NCI-H748 (cell line): ENCODE data around the gene RYR2.

Source experiments
- DNase-seq: peaks from one replicate; lab custom pipeline; 2025; ENCODE audit not compliant: unreplicated experiment; lab: John Stamatoyannopoulos, UW

RYR2 gene

DNA sequence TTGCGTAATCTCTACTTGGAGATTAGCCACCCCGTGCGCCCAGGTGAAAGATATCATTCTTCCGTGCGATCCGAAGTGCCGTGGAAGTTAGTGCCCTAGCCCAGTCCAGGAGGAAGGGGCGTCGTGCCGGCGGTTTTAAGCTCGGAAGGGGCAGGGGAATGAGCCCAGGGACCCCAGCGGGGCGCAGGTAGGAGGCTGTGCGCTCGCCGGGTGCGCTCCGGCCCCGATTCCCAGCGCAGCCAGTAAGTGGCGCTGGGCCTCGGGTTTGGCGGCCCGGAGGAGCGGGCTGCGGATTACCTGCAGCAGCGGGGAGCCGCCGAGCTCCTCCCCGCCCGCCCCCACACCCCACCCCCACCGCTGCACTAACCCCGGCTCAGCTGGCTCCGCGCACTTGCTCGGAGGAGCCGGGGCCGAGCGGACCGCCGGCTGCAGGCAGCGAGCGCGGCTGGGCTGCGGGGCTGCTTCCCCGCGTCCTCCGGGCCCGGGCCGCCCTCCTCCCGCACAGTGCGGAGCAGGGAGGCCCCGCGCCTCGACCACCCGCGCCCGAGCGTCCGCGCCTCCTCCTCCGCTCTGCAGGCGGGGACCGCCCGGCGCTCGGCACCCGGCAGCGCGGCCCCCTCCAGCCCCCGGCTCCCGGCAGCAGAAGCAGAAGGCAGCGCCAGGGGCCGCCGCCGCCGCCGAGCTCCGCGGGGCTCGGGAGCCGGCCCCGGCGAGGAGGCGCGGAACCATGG lies at the start of gene RYR2:
Gene RYR2 (plus strand): TSS at position 390 of the 731 bp plus-strand sequence. CDS start 338 bp downstream, at position 728.
- peak; percentile 75 for DNase-seq

- no peak for DNase-seq
Measured at GRCh38 chr1:236992449-236992848, 49.5 kb upstream of the RYR2 start.

DNA sequence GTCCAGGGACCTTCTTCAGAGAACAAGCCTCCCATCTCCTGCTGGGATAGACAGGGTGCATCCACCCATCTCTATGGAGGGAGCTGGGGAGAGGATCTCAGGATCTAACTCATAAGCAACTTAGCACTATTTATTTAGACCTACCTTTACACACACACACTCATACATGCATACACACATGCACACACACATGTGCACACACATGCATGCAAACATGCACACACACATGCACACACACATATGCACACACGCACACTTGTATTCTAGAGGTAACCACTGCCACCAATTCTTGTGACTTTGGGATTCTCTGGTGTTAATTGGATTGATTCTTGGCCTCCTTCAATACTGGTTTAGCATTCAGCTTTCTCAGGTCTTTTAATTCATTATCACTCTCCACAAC lies 47.5 kb upstream of the RYR2 start:
- DNase-seq: no peak

DNA sequence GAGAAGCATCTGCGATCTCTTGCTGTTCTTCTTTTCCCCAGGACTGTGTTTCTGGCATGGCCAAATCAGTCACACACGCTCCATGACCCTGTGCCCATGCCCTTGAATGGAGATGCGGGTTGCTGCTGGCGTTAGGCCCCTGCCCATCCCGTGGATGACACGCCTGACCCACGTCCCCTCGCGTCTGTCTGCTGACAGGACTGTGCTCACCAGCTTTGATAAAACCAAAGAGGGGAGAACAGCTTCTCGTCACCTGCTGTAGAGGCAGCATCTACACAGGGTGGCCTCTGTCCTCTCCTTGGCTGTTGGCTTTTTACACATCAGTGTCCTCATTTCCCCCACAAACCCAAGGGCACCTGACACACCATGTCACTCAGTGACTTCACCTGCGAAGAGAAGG lies 44.6 kb upstream of the RYR2 start:
- DNase-seq: no peak

GRCh38 chr1:236997882-236998281 lies 44.1 kb upstream of the RYR2 start:
- peak; percentile 48 for DNase-seq

DNA sequence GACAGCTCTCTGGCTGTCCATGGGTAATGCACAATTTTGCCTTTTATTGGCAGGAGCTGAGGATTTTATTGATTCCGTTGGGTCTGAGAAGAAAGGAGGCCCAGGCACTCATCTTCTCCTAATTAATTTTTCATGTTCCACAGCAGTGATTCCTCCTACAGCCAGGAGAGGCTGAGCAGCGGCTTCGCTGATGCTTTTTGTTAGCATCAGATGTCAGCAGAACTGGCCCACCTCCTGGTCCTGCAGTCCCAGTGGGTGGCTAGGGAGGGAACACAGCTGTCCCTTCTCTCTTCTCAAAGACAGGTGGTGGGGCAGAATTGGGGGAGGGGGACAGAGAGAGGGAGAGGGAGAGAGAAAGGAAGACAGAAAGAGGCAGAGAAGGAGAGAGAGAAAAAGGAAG lies 43.4 kb upstream of the RYR2 start:
- DNase-seq: no peak

- no peak for DNase-seq
Measured at GRCh38 chr1:237000191-237000590, 41.8 kb upstream of the RYR2 start.

DNA sequence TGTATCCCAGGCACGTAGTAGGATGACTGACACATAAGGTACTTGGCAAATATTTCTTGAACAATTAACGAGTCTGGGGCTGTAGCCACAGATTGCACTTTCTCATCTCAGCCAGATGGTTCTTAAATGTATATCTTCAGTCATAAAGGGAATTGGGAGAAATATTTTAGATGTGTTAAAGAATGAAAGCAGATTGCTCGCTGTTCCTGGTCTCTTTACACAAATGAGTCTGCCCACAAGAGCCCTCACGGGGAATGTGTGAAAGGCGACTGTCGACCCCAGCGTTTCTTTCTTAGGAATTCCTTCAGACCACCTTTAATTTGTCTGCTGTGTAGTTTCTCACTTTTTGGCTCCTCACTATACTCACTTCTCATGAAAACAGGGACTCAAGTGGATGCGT lies 38.5 kb upstream of the RYR2 start:
- no peak for DNase-seq

DNA sequence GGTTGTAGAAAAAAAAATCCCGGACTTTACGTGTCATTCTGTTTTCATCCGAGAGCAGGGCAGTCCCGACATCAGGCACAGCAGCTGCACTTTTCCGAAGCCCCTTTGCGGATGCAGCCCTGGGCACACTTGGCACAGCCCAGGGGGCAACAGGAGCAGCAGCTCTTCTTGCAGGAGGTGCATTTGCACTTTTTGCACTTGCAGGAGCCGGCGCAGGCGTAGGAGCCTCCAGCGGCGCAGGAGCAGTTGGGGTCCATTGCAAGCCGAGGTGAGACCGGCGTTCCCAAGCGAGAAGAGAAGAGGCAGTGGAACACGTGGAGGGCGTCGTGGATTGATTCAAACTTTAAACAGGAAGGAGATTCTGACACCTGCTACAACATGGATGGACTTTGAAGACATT lies 37.9 kb upstream of the RYR2 start, which contains the start of gene MT1HL1:
Gene MT1HL1 (minus strand): TSS at position 326 of the 400 bp plus-strand sequence. CDS start 69 bp downstream, at position 257.
- DNase-seq: no peak

DNA sequence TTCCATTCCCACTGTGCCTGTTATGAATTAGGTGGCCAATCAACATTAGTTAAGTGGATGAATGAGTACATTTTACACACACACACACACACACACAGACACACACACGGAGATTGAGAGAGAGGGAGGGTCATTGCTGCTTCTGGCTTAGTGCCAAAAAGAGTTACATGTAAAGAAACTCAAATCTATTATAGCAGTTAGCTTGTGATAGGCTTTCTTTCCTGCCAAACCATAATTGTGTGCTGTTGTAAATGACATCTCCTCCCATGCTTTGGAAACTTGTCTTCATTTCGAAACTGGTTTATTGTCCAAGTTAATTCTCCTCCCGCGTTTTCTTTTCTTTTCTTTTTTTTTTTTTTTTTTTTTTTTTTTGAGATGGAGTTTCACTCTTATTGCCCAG lies 36.3 kb upstream of the RYR2 start:
- DNase-seq: peak; percentile 19

DNA sequence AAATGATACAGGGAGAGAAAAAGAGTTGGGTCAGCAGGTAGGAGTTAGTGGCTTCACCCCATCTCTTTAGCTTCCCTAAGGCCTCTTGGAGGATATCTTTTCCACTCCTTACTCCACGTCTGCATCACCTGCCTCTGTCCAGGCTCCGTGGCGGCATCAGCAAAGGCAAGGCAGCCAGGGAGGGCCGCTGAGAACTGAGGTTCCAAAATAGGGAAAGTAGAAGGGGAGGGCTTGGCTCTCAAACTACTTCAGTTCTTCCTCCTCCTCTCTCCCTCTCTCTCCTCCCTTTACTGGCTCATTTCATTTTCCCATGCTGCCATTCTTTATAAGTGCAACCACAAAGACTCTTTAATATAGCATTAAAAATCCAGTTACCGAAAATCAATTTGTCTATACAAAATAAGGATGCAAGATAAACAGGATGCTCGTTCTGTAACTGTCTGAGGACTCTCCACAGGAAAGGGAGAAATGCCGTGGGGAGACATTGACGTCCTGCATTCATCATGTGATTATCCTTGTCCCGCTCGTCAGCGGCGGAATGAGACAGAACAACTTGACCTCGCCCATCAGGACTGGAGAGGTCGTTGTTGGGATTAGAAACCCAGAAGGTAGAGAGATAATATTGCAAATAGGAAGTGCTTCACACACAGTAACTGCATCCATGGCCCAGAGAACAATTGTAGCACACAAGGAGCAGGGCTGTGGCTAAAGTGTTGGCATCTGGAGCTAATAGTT lies 34.7 kb upstream of the RYR2 start:
- no peak for DNase-seq

DNA sequence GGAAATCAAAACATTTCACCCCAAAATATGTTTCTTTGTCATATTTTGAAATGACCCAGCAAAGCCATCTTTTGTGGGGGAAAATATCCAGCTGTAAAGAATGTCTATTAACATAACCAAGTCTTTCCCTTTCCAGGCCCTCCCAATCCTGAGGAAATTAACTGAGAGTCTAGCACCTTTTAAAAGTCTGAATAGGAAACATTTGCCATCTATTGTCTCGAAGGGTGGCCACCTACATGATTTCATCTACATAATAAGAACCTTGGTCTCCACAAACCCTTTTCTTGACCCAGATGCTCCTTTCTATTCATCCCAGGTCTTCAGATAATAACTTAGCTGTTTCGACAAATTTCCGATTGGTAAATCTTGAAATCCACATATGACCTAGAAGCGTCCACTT lies 32.4 kb upstream of the RYR2 start:
- DNase-seq: no peak

DNA sequence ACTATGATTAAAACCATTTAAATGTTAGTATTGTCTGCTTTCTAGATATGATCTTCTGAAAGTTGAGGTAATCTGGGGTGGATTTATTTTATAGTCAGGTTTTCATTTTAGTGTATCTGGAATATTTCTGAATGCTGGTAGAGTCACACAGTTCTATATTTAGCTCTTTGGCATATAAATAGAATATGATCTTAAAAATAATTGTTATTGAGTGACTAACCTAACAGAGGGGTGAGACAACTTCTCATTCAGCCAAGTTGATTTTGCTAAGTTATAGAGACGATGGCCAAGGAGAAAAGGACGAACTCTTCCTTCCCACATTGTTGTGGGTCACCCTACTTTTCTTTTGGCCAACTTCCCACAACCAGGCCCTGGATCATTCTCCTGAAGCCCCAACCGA lies 30.6 kb upstream of the RYR2 start:
- DNase-seq: no peak

DNA sequence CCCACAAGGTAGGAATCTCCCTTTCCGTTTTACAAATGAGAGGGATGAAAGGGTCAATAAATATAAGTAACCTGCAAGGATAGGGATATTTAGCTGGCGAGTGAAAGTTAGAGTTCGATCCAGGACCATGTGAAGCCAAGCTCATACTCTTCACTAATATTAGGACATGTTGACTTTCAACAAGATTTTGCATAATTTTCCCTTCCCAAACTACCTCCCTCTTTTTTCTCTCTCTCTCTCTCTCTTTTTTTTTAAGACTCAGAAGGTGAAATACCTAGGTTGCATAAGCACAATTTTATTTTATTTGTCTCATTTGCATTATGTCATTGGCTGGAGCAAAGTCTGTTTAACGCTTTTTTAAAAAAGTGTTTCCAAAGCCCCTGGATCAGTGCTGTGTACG lies 29.6 kb upstream of the RYR2 start:
- DNase-seq: no peak

GRCh38 chr1:237012788-237013383 lies 29.1 kb upstream of the RYR2 start:
- peak; percentile 74 for DNase-seq

DNA sequence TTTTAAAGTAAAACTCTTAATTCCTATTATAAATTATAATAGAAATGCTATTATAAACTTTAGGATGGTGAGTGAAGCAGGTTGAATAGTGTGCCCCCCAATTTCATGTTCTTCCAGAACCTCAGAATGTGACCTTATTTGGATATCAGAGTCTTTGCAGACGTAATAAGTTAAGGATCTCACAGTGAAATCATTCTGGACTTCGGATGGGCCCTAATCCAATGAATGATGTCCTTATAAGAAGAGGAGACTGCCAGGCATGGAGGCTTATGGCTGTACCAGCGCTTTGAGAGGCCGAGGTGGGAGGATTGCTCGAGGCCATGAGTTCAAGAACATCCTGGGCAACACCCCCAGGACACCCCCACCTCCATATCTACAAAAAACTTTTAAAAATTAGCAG lies 28.4 kb upstream of the RYR2 start:
- no peak for DNase-seq

DNA sequence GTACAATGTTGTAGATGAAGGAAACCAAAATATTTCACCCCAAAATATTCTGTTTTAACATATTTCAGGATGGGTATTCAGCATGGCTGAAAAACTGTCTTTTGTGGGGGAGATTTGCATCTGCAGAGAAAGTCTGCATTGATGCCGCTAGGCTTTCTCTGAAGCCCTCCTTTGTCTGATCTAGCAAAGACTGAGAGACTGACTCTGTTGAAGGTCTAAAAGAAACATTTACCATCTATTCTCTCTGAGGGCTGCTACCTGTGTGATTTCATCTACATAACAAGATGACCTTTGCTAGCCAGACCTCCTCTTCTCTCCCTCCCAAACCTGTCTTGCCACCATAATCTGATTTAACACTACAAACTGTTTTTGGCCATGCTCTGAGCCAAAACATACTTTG lies 25.4 kb upstream of the RYR2 start:
- DNase-seq: no peak

- no peak for DNase-seq
Measured at GRCh38 chr1:237018896-237019295, 23.1 kb upstream of the RYR2 start.

DNA sequence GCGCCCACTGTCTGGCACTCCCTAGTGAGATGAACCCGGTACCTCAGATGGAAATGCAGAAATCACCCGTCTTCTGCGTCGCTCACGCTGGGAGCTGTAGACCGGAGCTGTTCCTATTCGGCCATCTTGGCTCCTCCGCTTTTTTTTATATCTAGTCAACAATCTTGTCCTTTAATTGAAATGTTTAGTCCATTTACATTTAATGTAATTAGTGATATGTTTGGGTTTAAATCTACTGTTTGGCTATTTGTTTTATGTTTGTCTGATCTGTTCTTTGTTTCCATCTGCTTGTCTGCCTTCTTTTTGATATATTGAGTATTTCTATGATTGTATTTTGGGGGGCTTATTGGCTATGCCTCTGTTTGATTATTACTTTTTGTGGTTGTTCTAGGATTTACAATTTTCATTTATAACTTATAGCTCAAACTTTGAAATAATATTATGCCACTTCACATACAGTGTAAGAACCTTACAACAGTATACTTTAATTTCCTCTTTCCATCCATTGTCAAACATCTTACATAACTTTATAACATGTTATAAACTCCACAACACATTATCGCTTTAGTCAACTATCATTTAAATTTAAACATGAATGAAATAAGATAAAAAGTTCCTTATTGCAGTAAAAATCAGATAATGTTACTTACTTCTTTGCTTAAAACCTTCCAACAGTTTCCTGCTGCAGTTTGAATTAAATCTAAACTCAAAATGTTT lies 16.5 kb upstream of the RYR2 start:
- peak; percentile 5 for DNase-seq

GRCh38 chr1:237029240-237029639 lies 12.7 kb upstream of the RYR2 start:
- no peak for DNase-seq

DNA sequence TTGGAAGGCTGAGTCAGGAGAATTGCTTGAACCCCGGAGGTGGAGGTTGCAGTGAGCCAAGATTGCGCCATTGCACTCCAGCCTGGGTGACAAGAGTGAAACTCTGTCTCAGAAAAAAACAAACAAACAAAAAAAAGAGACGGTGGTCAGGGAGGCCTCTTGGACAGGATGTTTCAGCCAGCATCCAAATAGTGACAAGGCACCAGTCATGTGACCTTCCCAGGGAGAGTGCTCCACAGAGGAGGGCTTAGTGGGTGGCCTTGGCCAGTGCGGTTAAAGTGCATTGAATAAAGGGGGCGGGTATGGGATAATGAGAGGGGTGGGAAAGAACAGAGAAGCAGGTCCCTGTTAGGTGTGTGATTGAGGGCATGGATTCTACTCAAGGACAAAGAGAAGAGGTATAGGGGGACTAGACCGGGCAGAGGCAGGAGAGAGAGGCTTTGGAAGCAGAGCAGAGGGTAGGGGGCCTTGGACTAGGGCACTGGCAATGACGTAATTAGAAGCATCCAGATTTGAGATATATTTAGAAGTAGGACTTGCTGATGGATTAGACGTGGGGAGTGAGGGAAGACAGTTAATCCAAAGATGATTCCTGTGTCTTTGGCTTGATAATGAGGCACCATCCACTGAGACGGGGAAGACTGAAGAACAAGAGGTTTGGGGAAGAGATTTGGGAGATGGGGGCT lies 12.0 kb upstream of the RYR2 start:
- no peak for DNase-seq
